Measurements from ENCODE around the gene NTMT2.

DNA sequence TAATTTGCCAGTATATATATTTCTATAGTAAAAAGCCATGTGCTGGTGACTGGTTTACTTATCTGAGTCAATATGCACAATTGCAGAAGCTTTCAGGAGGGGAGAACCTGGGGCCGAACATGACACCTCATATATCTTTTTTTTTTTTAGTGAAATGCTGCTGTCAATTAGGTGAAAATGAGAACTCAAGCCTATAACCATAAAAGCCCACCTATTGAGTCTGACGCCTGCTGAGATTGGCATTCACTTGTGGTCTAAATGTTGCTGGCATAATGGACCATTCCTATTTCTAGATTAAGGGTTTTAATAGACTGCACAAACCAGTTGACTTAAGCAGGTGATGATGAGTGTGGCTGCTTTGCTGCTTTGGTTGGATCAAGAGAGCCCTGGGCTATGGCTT lies 10.8 kb downstream of the NTMT2 start:
- TF ChIP-seq EZH2 (IDR thresholded peaks at IDR 0.05; ENCODE audit: low read depth): no peak
- TF ChIP-seq, protein P1, sequence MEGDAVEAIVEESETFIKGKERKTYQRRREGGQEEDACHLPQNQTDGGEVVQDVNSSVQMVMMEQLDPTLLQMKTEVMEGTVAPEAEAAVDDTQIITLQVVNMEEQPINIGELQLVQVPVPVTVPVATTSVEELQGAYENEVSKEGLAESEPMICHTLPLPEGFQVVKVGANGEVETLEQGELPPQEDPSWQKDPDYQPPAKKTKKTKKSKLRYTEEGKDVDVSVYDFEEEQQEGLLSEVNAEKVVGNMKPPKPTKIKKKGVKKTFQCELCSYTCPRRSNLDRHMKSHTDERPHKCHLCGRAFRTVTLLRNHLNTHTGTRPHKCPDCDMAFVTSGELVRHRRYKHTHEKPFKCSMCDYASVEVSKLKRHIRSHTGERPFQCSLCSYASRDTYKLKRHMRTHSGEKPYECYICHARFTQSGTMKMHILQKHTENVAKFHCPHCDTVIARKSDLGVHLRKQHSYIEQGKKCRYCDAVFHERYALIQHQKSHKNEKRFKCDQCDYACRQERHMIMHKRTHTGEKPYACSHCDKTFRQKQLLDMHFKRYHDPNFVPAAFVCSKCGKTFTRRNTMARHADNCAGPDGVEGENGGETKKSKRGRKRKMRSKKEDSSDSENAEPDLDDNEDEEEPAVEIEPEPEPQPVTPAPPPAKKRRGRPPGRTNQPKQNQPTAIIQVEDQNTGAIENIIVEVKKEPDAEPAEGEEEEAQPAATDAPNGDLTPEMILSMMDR (conservative IDR thresholded peaks at IDR 0.05): no peak

Measured in PC-9 (cell line).